Heart left ventricle (tissue), 13 donors: ENCODE data around the gene AFAP1.

Source experiments
- CTCF ChIP-seq, 12 donors: fragments of 200-600 bp; sonication (generic) in 4 of 12; IDR thresholded peaks; one replicate each; pipeline versions ENCODE4 v1.5.0 to v1.8.0; 2018 to 2022; ENCODE audit warnings: antibody characterized with exemption in 12 of 12, mild to moderate bottlenecking in 5 of 12
- POLR2A ChIP-seq, 2 donors: fragments of 450-650 bp; IDR thresholded peaks; one replicate each; pipeline ENCODE4 v1.6.1; 2017; ENCODE audit warnings: antibody characterized with exemption in 2 of 2, mild to moderate bottlenecking in 2 of 2, moderate library complexity in 2 of 2
- donor health status: ischemic (EF 13 %, LVEDD 7.1; RV severe dilation, severe dysfunction).
- donor health status: DM: no; HTN: yes; CAD: no.
- donor health status: DM: no; HTN: no; CAD: no.
- donor health status: ischemic (EF 25% LVEDD 6.9; RV normal size, moderate dysfunction).
- donor health status: ischemic (EF 25% LVEDD 5.7; RV mildly dilated, moderate dysfunction).
- donor health status: ischemic (EF 35%, LVEDD 5.7; RV mildly dilated, moderate dysfunction).
- donor health status: nonischemic (EF 11% LVEDD 7.7; RV severe dilation, severe dysfunction).
- donor health status: DM: yes; HTN: yes; CAD: no.
- donor health status: PGD.
- donor health status: ischemic (EF 29% LVEDD 5.4; RV normal size, mild dysfunction).
- donor health status: nonischemic (EF 23%, LVEDD 6.1; RV moderate dilation, normal function).

- TF ChIP-seq CTCF (IDR thresholded peaks at IDR 0.05) (peak; percentile 32 to 67 (median 52)), POLR2A (IDR thresholded peaks at IDR 0.05) (no peak)
Measured at GRCh38 chr4:7770224-7771050, 169.2 kb downstream of the AFAP1 start.
